ENCODE results near the gene HERC5.
"Not testable (repeated sequence)": the region's sequence is repeated elsewhere in the genome, so short reads cannot be mapped to it uniquely, and the experiment has no call there.

DNA sequence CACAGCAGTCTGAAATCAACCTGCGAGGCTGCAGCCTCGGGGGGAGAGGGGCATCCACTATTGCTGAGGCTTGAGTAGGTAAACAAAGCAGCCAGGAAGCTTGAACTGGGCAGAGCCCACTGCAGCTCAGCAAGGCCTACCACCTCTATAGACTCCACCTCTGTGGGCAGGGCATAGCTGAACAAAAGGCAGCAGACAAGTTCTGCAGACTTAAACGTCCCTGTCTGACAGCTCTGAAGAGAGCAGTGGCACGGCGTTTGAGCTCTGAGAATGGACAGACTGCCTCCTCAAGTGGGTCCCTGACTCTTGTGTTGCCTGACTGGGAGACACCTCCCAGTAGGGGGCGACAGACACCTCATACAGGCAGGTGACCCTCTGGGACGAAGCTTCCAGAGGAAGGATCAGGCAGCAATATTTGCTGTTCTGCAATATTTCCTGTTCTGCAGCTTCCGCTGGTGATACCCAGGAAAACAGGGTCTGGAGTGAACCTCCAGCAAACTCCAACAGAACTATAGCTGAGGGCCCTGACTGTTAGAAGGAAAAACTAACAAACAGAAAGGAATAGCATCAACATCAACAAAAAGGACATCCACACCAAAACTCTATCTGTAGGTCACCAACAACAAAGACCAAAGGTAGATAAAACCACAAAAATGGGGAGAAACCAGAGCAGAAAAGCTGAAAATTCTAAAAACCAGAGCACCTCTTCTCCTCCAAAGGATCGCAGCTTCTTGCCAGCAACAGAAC is 82.6 kb downstream of the HERC5 start:
- not testable (repeated sequence) for TF ChIP-seq EP300, POLR2A (IDR thresholded peaks at IDR 0.05)
- TF ChIP-seq, protein P1, sequence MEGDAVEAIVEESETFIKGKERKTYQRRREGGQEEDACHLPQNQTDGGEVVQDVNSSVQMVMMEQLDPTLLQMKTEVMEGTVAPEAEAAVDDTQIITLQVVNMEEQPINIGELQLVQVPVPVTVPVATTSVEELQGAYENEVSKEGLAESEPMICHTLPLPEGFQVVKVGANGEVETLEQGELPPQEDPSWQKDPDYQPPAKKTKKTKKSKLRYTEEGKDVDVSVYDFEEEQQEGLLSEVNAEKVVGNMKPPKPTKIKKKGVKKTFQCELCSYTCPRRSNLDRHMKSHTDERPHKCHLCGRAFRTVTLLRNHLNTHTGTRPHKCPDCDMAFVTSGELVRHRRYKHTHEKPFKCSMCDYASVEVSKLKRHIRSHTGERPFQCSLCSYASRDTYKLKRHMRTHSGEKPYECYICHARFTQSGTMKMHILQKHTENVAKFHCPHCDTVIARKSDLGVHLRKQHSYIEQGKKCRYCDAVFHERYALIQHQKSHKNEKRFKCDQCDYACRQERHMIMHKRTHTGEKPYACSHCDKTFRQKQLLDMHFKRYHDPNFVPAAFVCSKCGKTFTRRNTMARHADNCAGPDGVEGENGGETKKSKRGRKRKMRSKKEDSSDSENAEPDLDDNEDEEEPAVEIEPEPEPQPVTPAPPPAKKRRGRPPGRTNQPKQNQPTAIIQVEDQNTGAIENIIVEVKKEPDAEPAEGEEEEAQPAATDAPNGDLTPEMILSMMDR (IDR thresholded peaks at IDR 0.05), result peak; percentile 28 to 58 (median 46)
